HFF-Myc (cell line): ENCODE data around the gene SLC37A1.

ENCODE experiments used
- DNase-seq: peaks from one replicate; pipeline ENCODE4 v3.0.0-alpha.2; 2011; ENCODE audit warnings: low read depth; ENCODE audit errors: extremely low read depth
- H3K4me3 ChIP-seq: replicated peaks from 2 replicates; pipeline ENCODE4 v1.5.1; 2011; ENCODE audit warnings: low read depth, mild to moderate bottlenecking, control low read depth, low read length
- CTCF ChIP-seq: IDR thresholded peaks from 2 replicates; pipeline ENCODE4 v1.5.1; 2012; ENCODE audit warnings: mild to moderate bottlenecking, low read depth, low read length, control low read depth; ENCODE audit errors: missing control alignments

Gene SLC37A1

GRCh38 chr21:42567214-42567555 lies 53.5 kb downstream of the SLC37A1 start:
- DNase-seq = no peak
- no peak overlapping the region for H3K4me3 ChIP-seq

GRCh38 chr21:42567861-42568260 lies 54.2 kb downstream of the SLC37A1 start:
- H3K4me3 ChIP-seq = no peak overlapping the region
- DNase-seq = no peak
- no peak for TF ChIP-seq CTCF

More at GRCh38 chr21:42567214-42567555, 53.5 kb downstream of the SLC37A1 start:
- no peak for TF ChIP-seq CTCF

- no peak overlapping the region for H3K4me3 ChIP-seq
- no peak for TF ChIP-seq CTCF
- DNase-seq = no peak
Observed at GRCh38 chr21:42568376-42568775, 54.7 kb downstream of the SLC37A1 start.

- no peak overlapping the region for H3K4me3 ChIP-seq
- no peak for TF ChIP-seq CTCF
- DNase-seq = no peak
Observed at GRCh38 chr21:42568866-42569731, 55.4 kb downstream of the SLC37A1 start.

GRCh38 chr21:42569732-42570301 lies 56.2 kb downstream of the SLC37A1 start:
- H3K4me3 ChIP-seq = no peak overlapping the region
- DNase-seq = no peak
- no peak for TF ChIP-seq CTCF

- no peak overlapping the region for H3K4me3 ChIP-seq
- TF ChIP-seq CTCF = no peak
- DNase-seq = no peak
Observed at GRCh38 chr21:42570362-42570761, 56.7 kb downstream of the SLC37A1 start.
